Kidney (tissue), 14 donors: ENCODE measurements around the gene TSC2. TPM values are rescaled to one million over a fixed set of nuclear protein-coding genes. Genes with fewer than 3 reads are reported as not detected.

ENCODE experiments used
- DNase-seq, 5 donors: peaks; one replicate each; pipeline ENCODE4 v3.0.0-alpha.2; 2013 to 2020
- FAIRE-seq: peaks from 2 replicates; lab custom pipeline; 2012; peaks lifted over from hg19 to GRCh38; lab: Jason Lieb, UNC
- H3K27ac ChIP-seq, 2 donors: one replicate each; pipeline ENCODE4 v1.7.0; 2013; ENCODE audit warnings: low read depth in 2 of 2, low read length in 2 of 2, inconsistent platforms in 1 of 2
- H3K27me3 ChIP-seq: one replicate; pipeline ENCODE4 v1.7.1; 2013; ENCODE audit warnings: low read length, inconsistent platforms; ENCODE audit not compliant: control insufficient read depth, insufficient read depth
- H3K36me3 ChIP-seq, 3 donors: one replicate each; pipeline versions ENCODE4 v1.7.0 to v1.7.1; 2013; ENCODE audit warnings: low read length in 3 of 3, control low read depth in 1 of 3, inconsistent platforms in 1 of 3; ENCODE audit not compliant: insufficient read depth in 3 of 3, control insufficient read depth in 2 of 3
- H3K4me1 ChIP-seq, 3 donors: one replicate each; pipeline versions ENCODE4 v1.7.0 to v1.7.1; 2013; ENCODE audit warnings: low read length in 3 of 3, inconsistent platforms in 1 of 3, low read depth in 1 of 3; ENCODE audit not compliant: control insufficient read depth in 2 of 3, insufficient read depth in 2 of 3
- H3K4me3 ChIP-seq, 3 donors: one replicate each; pipeline versions ENCODE4 v1.7.0 to v1.8.1; 2013; ENCODE audit warnings: low read length in 3 of 3, control low read depth in 1 of 3, inconsistent platforms in 1 of 3
- H3K9ac ChIP-seq, 3 donors: one replicate each; pipeline versions ENCODE4 v1.7.0 to v1.7.1; 2013; ENCODE audit warnings: low read length in 3 of 3, control low read depth in 1 of 3, inconsistent platforms in 1 of 3
- H3K9me3 ChIP-seq, 3 donors: one replicate each; pipeline versions ENCODE4 v1.7.0 to v1.7.1; 2013; ENCODE audit warnings: low read length in 3 of 3, control low read depth in 1 of 3, inconsistent platforms in 1 of 3; ENCODE audit not compliant: control insufficient read depth in 2 of 3, insufficient read depth in 1 of 3
- CTCF ChIP-seq: IDR thresholded peaks from 3 replicates; pipeline ENCODE4 v1.5.1; 2012; ENCODE audit warnings: mild to moderate bottlenecking, moderate library complexity, borderline replicate concordance; ENCODE audit not compliant: insufficient read depth; ENCODE audit errors: extremely low read depth
- intact Hi-C: fragments of 100-400 bp; cut with DNase I; formaldehyde crosslinking; loops from one replicate; pipeline ENCODE4 v1.11.1; 2022
- polyA plus RNA-seq: library from polyadenylated mRNA; stranded (reverse); fragments of 350-450 nt; fragmentation: Illumina TruSeq; extraction: RNeasy Lipid Tissue Mini Kit (QIAGEN cat#74804); gene quantifications from one replicate; pipeline ENCODE4 v1.2.3, GENCODE V29; 2014; ENCODE audit warnings: low read depth, low replicate concordance; ENCODE audit not compliant: insufficient read depth
- total RNA-seq: library from RNA; stranded (reverse); fragmentation: NEBNext Ultra II Directional; extraction: Animal tissue kit (Norgen Biotek cat#: 25700); gene quantifications from one replicate; pipeline ENCODE4 v1.2.1, GENCODE V29; 2021
- donor health status: control.
- donor health status: control.
- donor health status: control.
- donor health status: control.
- donor health status: control.
- donor health status: DM: yes; HTN: yes; CAD: no.
- donor health status: Normal renal cell carcinoma (clear cell type).

TSC2 gene
- total and polyA plus RNA-seq, 2 donors from 2014 or later, result 40.0 to 151 TPM

- H3K4me3 ChIP-seq, result no peak overlapping the region
- H3K9ac ChIP-seq, result no peak overlapping the region
- intact Hi-C loops, result no loop called here
- TF ChIP-seq CTCF, result no peak
- no peak overlapping the region for H3K27ac ChIP-seq
- H3K4me1 ChIP-seq, result no peaks in the 10 kb centered on the region
- no peak for DNase-seq
- no peaks in the 10 kb centered on the region for H3K9me3 ChIP-seq
- FAIRE-seq, result no peak
- no peaks in the 10 kb centered on the region for H3K27me3 ChIP-seq
- peaks cover 0 to 36% (median 10%) of the 10 kb centered on the region in 3 donors for H3K36me3 ChIP-seq
These were observed 23.8 kb downstream of the TSC2 start for GRCh38 chr16:2071454-2072202.

- FAIRE-seq, result no peak
- peaks cover 0 to 41% (median 10%) of the 10 kb centered on the region in 3 donors for H3K36me3 ChIP-seq
- H3K27ac ChIP-seq, result no peak overlapping the region
- no peak for TF ChIP-seq CTCF
- H3K4me1 ChIP-seq, result no peaks in the 10 kb centered on the region
- no peaks in the 10 kb centered on the region for H3K9me3 ChIP-seq
- H3K4me3 ChIP-seq, result no peak overlapping the region
- no peaks in the 10 kb centered on the region for H3K27me3 ChIP-seq
- intact Hi-C loops, result no loop called here
- no peak for DNase-seq
- no peak overlapping the region for H3K9ac ChIP-seq
These were observed 25.1 kb downstream of the TSC2 start for GRCh38 chr16:2072926-2073325.

DNA sequence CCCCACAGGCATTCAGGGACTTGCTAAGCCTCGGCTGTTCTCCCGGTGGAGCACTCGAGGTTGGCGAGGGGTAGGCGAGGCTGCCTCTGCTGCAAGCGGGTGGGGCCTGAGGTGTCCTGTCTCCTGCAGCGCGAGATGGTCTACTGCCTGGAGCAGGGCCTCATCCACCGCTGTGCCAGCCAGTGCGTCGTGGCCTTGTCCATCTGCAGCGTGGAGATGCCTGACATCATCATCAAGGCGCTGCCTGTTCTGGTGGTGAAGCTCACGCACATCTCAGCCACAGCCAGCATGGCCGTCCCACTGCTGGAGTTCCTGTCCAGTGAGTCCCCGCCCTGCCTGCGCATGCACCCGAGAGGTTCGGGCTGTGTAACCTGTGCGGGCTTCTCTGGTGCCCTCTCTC, 26.3 kb downstream of the TSC2 start:
- H3K4me1 ChIP-seq, result no peaks in the 10 kb centered on the region
- no peaks in the 10 kb centered on the region for H3K9me3 ChIP-seq
- no peak overlapping the region for H3K9ac ChIP-seq
- no peaks in the 10 kb centered on the region for H3K27me3 ChIP-seq
- no peak for TF ChIP-seq CTCF
- FAIRE-seq (no peak), DNase-seq (no peak)
- H3K27ac ChIP-seq, result no peak overlapping the region
- peaks cover 0 to 38% (median 10%) of the 10 kb centered on the region in 3 donors for H3K36me3 ChIP-seq
- intact Hi-C loops, result no loop called here
- no peak overlapping the region for H3K4me3 ChIP-seq
